Measurements from ENCODE around the gene MARCHF10. TPM values are rescaled to one million over a fixed set of nuclear protein-coding genes. Genes with fewer than 3 reads are reported as not detected.

The MARCHF10 gene
- total and polyA plus RNA-seq, 9 of the 15 experiments (the other 6 are each of a cell fraction or from before 2014, with no cell fraction given): not detected

DNA sequence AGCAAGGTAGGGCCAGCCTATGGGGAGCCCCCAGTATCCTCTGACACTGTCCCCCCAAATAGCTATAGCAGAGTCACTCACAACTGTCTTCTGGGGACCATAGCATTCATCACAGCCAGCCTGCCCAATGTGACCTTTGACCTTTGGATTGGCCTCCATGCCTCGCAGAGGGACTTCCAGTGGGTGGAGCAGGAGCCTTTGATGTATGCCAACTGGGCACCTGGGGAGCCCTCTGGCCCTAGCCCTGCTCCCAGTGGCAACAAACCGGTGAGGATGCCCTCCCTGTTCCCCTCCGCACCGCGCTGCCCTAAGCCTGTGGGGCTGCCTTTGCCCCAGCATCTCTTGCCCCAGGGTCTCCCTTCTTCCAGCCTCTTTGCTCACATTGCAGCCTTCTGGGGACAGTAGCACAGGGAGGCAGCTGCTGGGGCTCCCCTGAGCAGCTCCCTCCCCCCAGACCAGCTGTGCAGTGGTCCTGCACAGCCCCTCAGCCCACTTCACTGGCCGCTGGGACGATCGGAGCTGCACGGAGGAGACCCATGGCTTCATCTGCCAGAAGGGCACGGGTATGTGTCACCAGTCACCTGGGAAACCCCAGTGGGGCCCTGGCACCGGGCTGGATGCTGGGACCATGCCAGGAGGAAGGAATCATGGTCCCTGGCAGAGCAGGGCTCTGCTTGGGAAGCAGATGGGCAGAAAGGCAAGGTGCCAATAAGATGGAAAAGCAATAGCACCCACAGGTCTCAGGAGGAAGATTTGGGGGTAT, 119.5 kb downstream of the MARCHF10 start:
- Histone ChIP-seq H3K36me3 (ENCODE audit: control insufficient read depth, insufficient read depth, low read length) (no peaks in the 10 kb centered on the region; the same call in 2 of the 3 replicates), H3K4me3 (no peak overlapping the region), H2AFZ (ENCODE audit: low read depth, low read length) (no peak overlapping the region), H3K9me1 (ENCODE audit: control insufficient read depth, insufficient read depth, low read length) (peaks cover 3% of the 10 kb centered on the region), H3K79me2 (ENCODE audit: control insufficient read depth, insufficient read depth, low read length) (no peaks in the 10 kb centered on the region), H3K9ac (ENCODE audit: insufficient read depth in 1 of 2, low read depth in 2 of 2, low read length in 2 of 2) (peak overlapping the region in 1 of 2 experiments; percentile 1; a peak in 1 of 4 replicates), H3K27ac (ENCODE audit: extremely low read depth, low read depth, low read length) (no peak overlapping the region), H4K20me1 (replicated peaks; ENCODE audit: control insufficient read depth, insufficient read depth, low read length) (no peaks in the 10 kb centered on the region), H3K4me2 (ENCODE audit: insufficient read depth, low read length) (no peak overlapping the region), H3K9me3 (replicated peaks; ENCODE audit: control insufficient read depth, insufficient read depth, low read depth, low read length) (no peaks in the 10 kb centered on the region), H3K27me3 (ENCODE audit: control insufficient read depth in 2 of 2, insufficient read depth in 2 of 2, low read length in 2 of 2) (no peaks in the 10 kb centered on the region), H3K4me1 (replicated peaks in 1 of 2; ENCODE audit: control insufficient read depth in 2 of 2, insufficient read depth in 2 of 2, low read length in 2 of 2) (peaks cover 15 to 37% of the 10 kb centered on the region in 2 experiments; a peak in 4 of 5 replicates)
- ChIA-PET CTCF (ENCODE audit: low intra/inter-chr PET ratio) (no interaction called here), POLR2A (interaction anchor here (0.6 kb wide), 1 partner anchor 83 kb away, joined by 3 read pairs; no protein-coding TSS in a partner anchor)
- FAIRE-seq (no peak), ATAC-seq (no peak), DNase-seq (ENCODE audit: extremely low read depth in 1 of 4, low spot score in 3 of 4) (no peak)
- in situ Hi-C loops (cut with MboI): loop anchor here (25.0 kb wide), 1 partner anchor 724 kb away; no protein-coding TSS in a partner anchor
- WGBS (ENCODE audit: insufficient coverage, low coverage, missing lambda C conversion rate): 75% methylated on average over 11 of the region's 11 CpGs
- intact Hi-C loops (cut with micrococcal nuclease): no loop called here
- TF ChIP-seq NR2C1 (IDR thresholded peaks at IDR 0.05) (peak; percentile 76), NR2C1 (tag; IDR thresholded peaks at IDR 0.05) (peak; percentile 73), POLR3A (IDR thresholded peaks at IDR 0.05; ENCODE audit: borderline replicate concordance, extremely low read depth, insufficient read depth, insufficient read length) (no peak), NR2C2 (CRISPR knock-in tag; IDR thresholded peaks at IDR 0.05) (peak; percentile 54; the same call in 1 of the 2 replicates), NR2C2 (tag; IDR thresholded peaks at IDR 0.05) (peak; percentile 59; the same call in 1 of the 2 replicates), ZNF134 (CRISPR knock-in tag; conservative IDR thresholded peaks at IDR 0.05) (no peak)
- TF ChIP-seq, protein P1, sequence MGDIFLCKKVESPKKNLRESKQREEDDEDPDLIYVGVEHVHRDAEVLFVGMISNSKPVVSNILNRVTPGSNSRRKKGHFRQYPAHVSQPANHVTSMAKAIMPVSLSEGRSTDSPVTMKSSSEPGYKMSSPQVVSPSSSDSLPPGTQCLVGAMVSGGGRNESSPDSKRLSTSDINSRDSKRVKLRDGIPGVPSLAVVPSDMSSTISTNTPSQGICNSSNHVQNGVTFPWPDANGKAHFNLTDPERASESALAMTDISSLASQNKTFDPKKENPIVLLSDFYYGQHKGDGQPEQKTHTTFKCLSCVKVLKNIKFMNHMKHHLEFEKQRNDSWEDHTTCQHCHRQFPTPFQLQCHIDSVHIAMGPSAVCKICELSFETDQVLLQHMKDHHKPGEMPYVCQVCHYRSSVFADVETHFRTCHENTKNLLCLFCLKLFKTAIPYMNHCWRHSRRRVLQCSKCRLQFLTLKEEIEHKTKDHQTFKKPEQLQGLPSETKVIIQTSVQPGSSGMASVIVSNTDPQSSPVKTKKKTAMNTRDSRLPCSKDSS (IDR thresholded peaks at IDR 0.05; ENCODE audit: low read depth, partially characterized antibody): no peak
- no TSS peak for BruUV-seq (replicated peaks)

All from K562 (cell line).